Measurements from ENCODE around the gene NNMT. TPM values are rescaled to one million over a fixed set of nuclear protein-coding genes. Genes with fewer than 3 reads are reported as not detected.

NNMT gene
- total RNA-seq, 4 donors from 2014 or later = 157 to 968 (median 541) TPM

- DNase-seq = no peak
- intact Hi-C loops (cut with DNase I; ENCODE audit: low total_unique reads) (loop anchor here (2.0 to 5.0 kb wide), 3 partner anchors 60 to 200 kb away; partner anchors contain the start of gene ZBTB16), in situ Hi-C loops (cut with MboI; ENCODE audit: low sequenced_read_pairs in 4 of 4) (loop anchor here in 2 of 4 donors (10.0 to 25.0 kb wide), 2 partner anchors 74 to 371 kb away; partner anchors contain the start of gene USP28 (in 1 of the 2))
- peak overlapping the region; percentile 87 to 98 (median 95) for H3K27ac ChIP-seq
- H3K4me3 ChIP-seq = peak overlapping the region in 1 of 4 donors; percentile 26
- H3K36me3 ChIP-seq = peaks cover 0 to 7% of the 10 kb centered on the region in 2 donors
- peaks cover 59 to 80% of the 10 kb centered on the region in 2 donors for H3K4me1 ChIP-seq
- H3K9me3 ChIP-seq = no peaks in the 10 kb centered on the region
- TF ChIP-seq CTCF (IDR thresholded peaks at IDR 0.05 in 4 of 5, conservative IDR thresholded peaks at IDR 0.05 in 1 of 5) = no peak
- TF ChIP-seq POLR2A (IDR thresholded peaks at IDR 0.05) = no peak
- H3K27me3 ChIP-seq = no peaks in the 10 kb centered on the region
- peak; percentile 0 to 8 for ATAC-seq
Measured at GRCh38 chr11:114258696-114259095, 37.5 kb upstream of the NNMT start.

DNA sequence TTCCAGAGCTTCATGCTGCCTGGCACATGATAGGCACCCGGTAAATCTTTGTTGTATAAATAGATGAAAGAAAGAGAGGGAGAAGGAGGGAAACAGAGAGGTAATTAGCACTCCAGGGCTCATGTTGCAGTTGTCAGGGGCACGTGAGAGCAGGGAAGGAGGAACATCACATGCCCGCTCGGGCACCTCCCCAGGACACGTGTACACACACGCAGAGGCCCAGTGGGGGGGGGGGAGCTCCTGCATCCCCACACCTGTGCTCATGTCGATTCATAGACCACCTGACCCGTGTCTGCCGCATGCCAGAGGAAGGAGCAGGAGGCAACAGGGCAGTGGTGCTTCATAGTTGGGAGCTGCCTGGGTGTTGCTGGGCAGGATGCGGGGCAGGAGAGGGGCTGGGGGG, 37.1 kb upstream of the NNMT start:
- in situ Hi-C loops (cut with MboI; ENCODE audit: low sequenced_read_pairs in 4 of 4) (loop anchor here in 2 of 4 donors (10.0 to 25.0 kb wide), 2 partner anchors 74 to 372 kb away; partner anchors contain the start of gene USP28 (in 1 of the 2)), intact Hi-C loops (cut with DNase I; ENCODE audit: low total_unique reads) (loop anchor here (2.0 to 5.0 kb wide), 3 partner anchors 60 to 200 kb away; partner anchors contain the start of gene ZBTB16)
- Histone ChIP-seq H3K36me3 (peaks cover 0 to 3% of the 10 kb centered on the region in 2 donors), H3K4me3 (no peak overlapping the region), H3K27ac (peak overlapping the region; percentile 87 to 98 (median 95)), H3K4me1 (peaks cover 59 to 76% of the 10 kb centered on the region in 2 donors), H3K27me3 (no peaks in the 10 kb centered on the region), H3K9me3 (no peaks in the 10 kb centered on the region)
- peak; percentile 46 to 63 for ATAC-seq
- TF ChIP-seq CTCF (IDR thresholded peaks at IDR 0.05 in 4 of 5, conservative IDR thresholded peaks at IDR 0.05 in 1 of 5) = peak in 1 of 5 experiments; percentile 27
- peak; percentile 64 to 84 for TF ChIP-seq POLR2A (IDR thresholded peaks at IDR 0.05)
- peak; percentile 97 to 98 for DNase-seq

DNA sequence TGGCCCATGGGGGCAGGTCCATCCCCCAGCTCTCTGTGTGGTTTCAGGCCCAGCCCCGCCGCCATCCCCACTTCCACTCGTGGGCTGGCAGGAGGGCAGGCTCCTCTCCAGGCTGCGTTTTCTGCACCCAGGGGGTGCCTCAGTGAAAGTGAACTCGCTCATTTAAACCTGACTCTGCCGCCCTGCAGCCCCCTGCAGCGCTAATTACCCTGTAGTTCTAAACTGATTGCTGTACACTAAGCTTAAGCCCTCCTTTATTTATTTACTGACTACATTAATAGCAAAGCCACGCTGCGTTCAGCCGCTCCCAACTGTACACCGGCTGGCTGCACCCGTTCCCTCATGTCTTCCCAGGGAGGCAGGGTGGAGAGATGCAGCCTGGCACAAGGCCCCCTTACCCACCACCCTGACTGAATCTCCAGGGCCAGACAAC, 36.6 kb upstream of the NNMT start:
- TF ChIP-seq POLR2A (IDR thresholded peaks at IDR 0.05) (peak in 1 of 2 donors; percentile 6), CTCF (IDR thresholded peaks at IDR 0.05 in 4 of 5, conservative IDR thresholded peaks at IDR 0.05 in 1 of 5) (no peak)
- no peak overlapping the region for H3K4me3 ChIP-seq
- H3K27ac ChIP-seq = peak overlapping the region; percentile 87 to 98 (median 95)
- intact Hi-C loops (cut with DNase I; ENCODE audit: low total_unique reads) = loop anchor here (2.0 to 5.0 kb wide), 3 partner anchors 61 to 201 kb away; partner anchors contain the start of gene ZBTB16
- no peaks in the 10 kb centered on the region for H3K9me3 ChIP-seq
- H3K36me3 ChIP-seq = no peaks in the 10 kb centered on the region
- in situ Hi-C loops (cut with MboI; ENCODE audit: low sequenced_read_pairs in 4 of 4) = loop anchor here in 2 of 4 donors (10.0 to 25.0 kb wide), 2 partner anchors 75 to 372 kb away; partner anchors contain the start of gene USP28 (in 1 of the 2)
- ATAC-seq = no peak
- H3K4me1 ChIP-seq = peaks cover 55 to 72% of the 10 kb centered on the region in 2 donors
- no peak for DNase-seq
- no peaks in the 10 kb centered on the region for H3K27me3 ChIP-seq

GRCh38 chr11:114260077-114260476, 36.1 kb upstream of the NNMT start:
- H3K27me3 ChIP-seq = no peaks in the 10 kb centered on the region
- H3K4me1 ChIP-seq = peaks cover 53 to 67% of the 10 kb centered on the region in 2 donors
- intact Hi-C loops (cut with DNase I; ENCODE audit: low total_unique reads) = loop anchor here (5.0 kb wide), 2 partner anchors 263 to 363 kb away; no protein-coding TSS in a partner anchor
- H3K9me3 ChIP-seq = no peaks in the 10 kb centered on the region
- peak overlapping the region in 1 of 4 donors; percentile 13 for H3K4me3 ChIP-seq
- no peak for TF ChIP-seq CTCF (IDR thresholded peaks at IDR 0.05 in 4 of 5, conservative IDR thresholded peaks at IDR 0.05 in 1 of 5)
- H3K27ac ChIP-seq = peak overlapping the region; percentile 87 to 98 (median 95)
- in situ Hi-C loops (cut with MboI; ENCODE audit: low sequenced_read_pairs in 4 of 4) = loop anchor here (5.0 to 25.0 kb wide), 4 partner anchors 223 to 373 kb away; partner anchors contain the start of gene USP28 (in 1 of the 4)
- H3K36me3 ChIP-seq = no peaks in the 10 kb centered on the region
- ATAC-seq = no peak
- DNase-seq = no peak

All from gastrocnemius medialis (tissue), 4 donors.